K562 (cell line): ENCODE measurements around the gene SRSF9. TPM values are rescaled to one million over a fixed set of nuclear protein-coding genes. Genes with fewer than 3 reads are reported as not detected.

Experiments
- ASH1L ChIP-seq: fragments of 450-650 bp; IDR thresholded peaks from 2 replicates; pipeline ENCODE4 v1.6.1; 2018; ENCODE audit warnings: borderline replicate concordance, mild to moderate bottlenecking, low read depth; ENCODE audit not compliant: partially characterized antibody
- BCL6 ChIP-seq: fragments of 250-450 bp; sonication (Bioruptor Pico); IDR thresholded peaks from 2 replicates; pipeline ENCODE4 v1.4.0; 2020
- CC2D1A ChIP-seq: fragments of 450-650 bp; IDR thresholded peaks from 2 replicates; pipeline ENCODE4 v1.6.1; 2017; ENCODE audit warnings: mild to moderate bottlenecking
- ERF ChIP-seq: fragments of 450-650 bp; formaldehyde crosslinking; IDR thresholded peaks from 2 replicates; pipeline ENCODE4 v1.4.0; 2020; ENCODE audit warnings: mild to moderate bottlenecking, mixed read lengths
- GATAD2B ChIP-seq: fragments of 450-650 bp; IDR thresholded peaks from 2 replicates; pipeline ENCODE4 v1.6.1; 2017; ENCODE audit warnings: mild to moderate bottlenecking, borderline replicate concordance
- KDM5B ChIP-seq: fragments of 200-600 bp; sonication (generic); IDR thresholded peaks from 2 replicates; pipeline ENCODE4 v1.6.1; 2012; ENCODE audit warnings: low read depth, mild to moderate bottlenecking, moderate library complexity, low read length, control low read depth, inconsistent platforms; ENCODE audit not compliant: insufficient replicate concordance
- MBD1 ChIP-seq: fragments of 250-450 bp; sonication (Bioruptor Pico); IDR thresholded peaks from 2 replicates; pipeline ENCODE4 v1.8.0; 2022; ENCODE audit warnings: inconsistent platforms
- POLR3G ChIP-seq: IDR thresholded peaks from 2 replicates; pipeline ENCODE4 v1.6.1; 2011; ENCODE audit not compliant: insufficient read length, insufficient replicate concordance; ENCODE audit errors: extremely low read depth
- REST ChIP-seq, 2 experiments: fragments of 450-650 bp; formaldehyde crosslinking in 1 of 2; IDR thresholded peaks; 2 replicates each; pipeline versions ENCODE4 v1.4.0 to v1.6.1; 2014 to 2020; ENCODE audit warnings: mild to moderate bottlenecking in 2 of 2, borderline replicate concordance in 1 of 2, low read depth in 1 of 2
- SMARCA4 ChIP-seq: fragments of 450-650 bp; IDR thresholded peaks from 2 replicates; pipeline ENCODE4 v1.6.1; 2016
- ZNF175 ChIP-seq: fragments of 200-800 bp; sonication (Bioruptor generic); IDR thresholded peaks from 2 replicates; pipeline ENCODE4 v1.6.1; 2016; ENCODE audit warnings: low read depth, mild to moderate bottlenecking, missing genetic modification characterization, missing compliant biosample characterization
- ZNF212 ChIP-seq: fragments of 450-650 bp; formaldehyde crosslinking; IDR thresholded peaks from 2 replicates; pipeline ENCODE4 v1.4.0; 2020; ENCODE audit warnings: mild to moderate bottlenecking
- ZNF24 ChIP-seq: fragments of 450-650 bp; IDR thresholded peaks from 2 replicates; pipeline ENCODE4 v1.6.1; 2016
- polyA plus RNA-seq, 8 experiments: library from polyadenylated mRNA; depleted of rRNA in 4 of 8; stranded (reverse) in 5 of 8; unstranded in 3 of 8; fragments of >200 nt; fragmentation: Nextera tagmentation in 2 of 8; fragmentation: Illumina TruSeq in 1 of 8; extraction: Ambion mirVana in 2 of 8; extraction: Trizol in 1 of 8; gene quantifications; 2 replicates each; pipeline versions ENCODE4 v1.2.1 to v1.2.3, GENCODE V29; 2011 to 2014; ENCODE audit warnings: inconsistent platforms in 1 of 8, missing spikeins in 1 of 8
- total RNA-seq, 7 experiments: library from RNA; depleted of rRNA in 6 of 7; stranded (reverse); fragments of >200 nt in 6 of 7; fragmentation: Illumina TruSeq in 2 of 7; extraction: Trizol in 2 of 7; gene quantifications; 2 replicates each; pipeline versions ENCODE4 v1.2.1 to v1.2.3, GENCODE V29; 2011 to 2021; ENCODE audit warnings: low replicate concordance in 1 of 7
- TF ChIP-seq, protein P1 (sequence below): conservative IDR thresholded peaks from 2 replicates; pipeline ENCODE4 v1.6.1; 2011; ENCODE audit warnings: low read depth, mild to moderate bottlenecking, low read length; ENCODE audit not compliant: control insufficient read depth
- TF ChIP-seq, protein P2 (sequence below): sonication (generic); formaldehyde crosslinking; IDR thresholded peaks from 2 replicates; pipeline ENCODE4 v1.5.0; 2020; ENCODE audit warnings: missing genetic modification reagents

SRSF9 gene
- total and polyA plus RNA-seq, 9 of the 15 experiments (the other 6 are each of a cell fraction or from before 2014, with no cell fraction given) = 40.3 to 291 (median 230) TPM

DNA sequence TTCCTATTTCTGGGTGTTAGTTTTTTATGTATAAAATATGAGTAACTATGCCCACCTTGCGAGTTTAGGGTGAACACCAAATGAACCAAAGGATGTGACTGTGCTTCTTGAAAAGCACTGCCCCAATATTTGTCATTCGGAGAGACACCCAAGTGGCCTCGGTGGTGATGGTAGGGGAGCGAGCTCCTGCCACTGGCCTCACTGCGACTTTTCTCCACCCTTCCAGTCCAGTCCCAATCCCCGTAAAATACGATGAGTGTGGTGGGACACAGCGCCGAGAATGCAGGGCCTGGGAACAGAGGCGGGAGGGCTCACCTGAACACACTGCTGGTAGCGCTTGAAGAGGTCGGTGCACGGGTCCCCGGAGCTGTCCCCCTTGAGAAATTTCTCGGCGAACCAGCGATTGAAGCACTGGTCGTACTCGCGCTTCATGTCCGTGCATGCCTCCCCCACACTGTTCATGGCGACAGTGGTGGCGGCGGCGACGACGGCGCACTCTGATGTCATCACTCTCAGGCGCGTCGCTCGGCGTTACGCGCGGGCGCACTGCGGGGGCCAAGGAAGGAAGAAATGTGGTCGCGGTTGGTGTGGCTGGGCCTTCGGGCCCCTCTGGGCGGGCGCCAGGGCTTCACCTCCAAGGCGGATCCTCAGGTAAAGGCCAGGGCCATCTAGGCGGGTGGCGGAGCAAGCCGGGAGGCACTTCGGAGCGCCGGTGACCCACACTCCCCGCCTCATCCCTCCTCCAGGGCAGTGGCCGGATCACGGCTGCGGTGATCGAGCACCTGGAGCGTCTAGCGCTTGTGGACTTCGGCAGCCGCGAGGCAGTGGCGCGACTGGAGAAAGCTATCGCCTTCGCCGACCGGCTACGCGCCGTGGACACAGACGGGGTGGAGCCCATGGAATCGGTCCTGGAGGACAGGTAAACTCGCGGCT is 23.4 kb downstream of the SRSF9 start, which contains the start of the genes GATC and TRIAP1 (continued):
- TF ChIP-seq, protein P1, sequence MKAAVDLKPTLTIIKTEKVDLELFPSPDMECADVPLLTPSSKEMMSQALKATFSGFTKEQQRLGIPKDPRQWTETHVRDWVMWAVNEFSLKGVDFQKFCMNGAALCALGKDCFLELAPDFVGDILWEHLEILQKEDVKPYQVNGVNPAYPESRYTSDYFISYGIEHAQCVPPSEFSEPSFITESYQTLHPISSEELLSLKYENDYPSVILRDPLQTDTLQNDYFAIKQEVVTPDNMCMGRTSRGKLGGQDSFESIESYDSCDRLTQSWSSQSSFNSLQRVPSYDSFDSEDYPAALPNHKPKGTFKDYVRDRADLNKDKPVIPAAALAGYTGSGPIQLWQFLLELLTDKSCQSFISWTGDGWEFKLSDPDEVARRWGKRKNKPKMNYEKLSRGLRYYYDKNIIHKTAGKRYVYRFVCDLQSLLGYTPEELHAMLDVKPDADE = peak; percentile 86
- TF ChIP-seq POLR3G (no peak), GATAD2B (no peak), KDM5B (peak; percentile 89), REST (IDR thresholded peaks at IDR 0.05; ENCODE audit: borderline replicate concordance) (no peak), REST (CRISPR knock-in tag; IDR thresholded peaks at IDR 0.05; ENCODE audit: low read depth) (peak; percentile 59; the same call in 1 of the 2 replicates), ERF (CRISPR knock-in tag) (0 out of 2 replicates have a peak, but pooled peaks have one; percentile 32), ZNF212 (CRISPR knock-in tag) (no peak), CC2D1A (peak; percentile 42; the same call in 1 of the 2 replicates), ASH1L (no peak), SMARCA4 (no peak), MBD1 (CRISPR knock-in tag) (no peak), ZNF24 (no peak), ZNF175 (CRISPR knock-in tag) (no peak), BCL6 (CRISPR knock-in tag) (no peak)
- TF ChIP-seq, protein P2, sequence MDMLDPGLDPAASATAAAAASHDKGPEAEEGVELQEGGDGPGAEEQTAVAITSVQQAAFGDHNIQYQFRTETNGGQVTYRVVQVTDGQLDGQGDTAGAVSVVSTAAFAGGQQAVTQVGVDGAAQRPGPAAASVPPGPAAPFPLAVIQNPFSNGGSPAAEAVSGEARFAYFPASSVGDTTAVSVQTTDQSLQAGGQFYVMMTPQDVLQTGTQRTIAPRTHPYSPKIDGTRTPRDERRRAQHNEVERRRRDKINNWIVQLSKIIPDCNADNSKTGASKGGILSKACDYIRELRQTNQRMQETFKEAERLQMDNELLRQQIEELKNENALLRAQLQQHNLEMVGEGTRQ = no peak
